ENCODE results near the gene ADAM22.

ADAM22 gene

DNA sequence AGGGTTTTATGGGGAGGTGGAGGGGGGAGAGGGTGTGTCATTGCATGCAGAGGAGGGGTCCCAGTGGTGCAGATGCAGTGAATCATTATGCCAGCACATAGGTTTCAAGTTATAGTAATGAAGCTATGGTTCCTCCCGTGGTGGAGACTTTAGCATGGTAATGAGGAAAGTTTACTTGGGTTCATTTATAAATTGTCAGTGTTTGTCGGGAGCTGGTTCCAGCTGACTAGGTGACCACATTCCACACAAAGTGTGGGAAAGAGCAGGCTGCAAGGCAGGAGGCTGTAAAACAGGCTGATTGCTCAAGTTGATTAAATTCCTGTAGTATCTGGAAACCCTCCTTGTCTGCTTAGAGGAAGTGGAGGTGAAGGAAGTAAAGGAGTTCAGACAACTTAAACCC is 206.9 kb downstream of the ADAM22 start:
- TF ChIP-seq SIN3A (IDR thresholded peaks at IDR 0.05; ENCODE audit: borderline replicate concordance, insufficient read depth, low read length) = no peak
- TF ChIP-seq, protein P1, sequence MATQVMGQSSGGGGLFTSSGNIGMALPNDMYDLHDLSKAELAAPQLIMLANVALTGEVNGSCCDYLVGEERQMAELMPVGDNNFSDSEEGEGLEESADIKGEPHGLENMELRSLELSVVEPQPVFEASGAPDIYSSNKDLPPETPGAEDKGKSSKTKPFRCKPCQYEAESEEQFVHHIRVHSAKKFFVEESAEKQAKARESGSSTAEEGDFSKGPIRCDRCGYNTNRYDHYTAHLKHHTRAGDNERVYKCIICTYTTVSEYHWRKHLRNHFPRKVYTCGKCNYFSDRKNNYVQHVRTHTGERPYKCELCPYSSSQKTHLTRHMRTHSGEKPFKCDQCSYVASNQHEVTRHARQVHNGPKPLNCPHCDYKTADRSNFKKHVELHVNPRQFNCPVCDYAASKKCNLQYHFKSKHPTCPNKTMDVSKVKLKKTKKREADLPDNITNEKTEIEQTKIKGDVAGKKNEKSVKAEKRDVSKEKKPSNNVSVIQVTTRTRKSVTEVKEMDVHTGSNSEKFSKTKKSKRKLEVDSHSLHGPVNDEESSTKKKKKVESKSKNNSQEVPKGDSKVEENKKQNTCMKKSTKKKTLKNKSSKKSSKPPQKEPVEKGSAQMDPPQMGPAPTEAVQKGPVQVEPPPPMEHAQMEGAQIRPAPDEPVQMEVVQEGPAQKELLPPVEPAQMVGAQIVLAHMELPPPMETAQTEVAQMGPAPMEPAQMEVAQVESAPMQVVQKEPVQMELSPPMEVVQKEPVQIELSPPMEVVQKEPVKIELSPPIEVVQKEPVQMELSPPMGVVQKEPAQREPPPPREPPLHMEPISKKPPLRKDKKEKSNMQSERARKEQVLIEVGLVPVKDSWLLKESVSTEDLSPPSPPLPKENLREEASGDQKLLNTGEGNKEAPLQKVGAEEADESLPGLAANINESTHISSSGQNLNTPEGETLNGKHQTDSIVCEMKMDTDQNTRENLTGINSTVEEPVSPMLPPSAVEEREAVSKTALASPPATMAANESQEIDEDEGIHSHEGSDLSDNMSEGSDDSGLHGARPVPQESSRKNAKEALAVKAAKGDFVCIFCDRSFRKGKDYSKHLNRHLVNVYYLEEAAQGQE (IDR thresholded peaks at IDR 0.05; ENCODE audit: insufficient read depth in 1 of 2, low read depth in 2 of 2, low read length in 2 of 2) = no peak
- no peak for TF ChIP-seq TAF1 (IDR thresholded peaks at IDR 0.05; ENCODE audit: borderline replicate concordance, insufficient read depth, low read length)
- TF ChIP-seq POLR2AphosphoS5 (IDR thresholded peaks at IDR 0.05; ENCODE audit: low read depth, low read length) = no peak
- no peak for TF ChIP-seq FOXP2 (optimal IDR thresholded peaks at IDR 0.05; ENCODE audit: borderline replicate concordance, extremely low read depth, extremely low read length, insufficient read depth)

DNA sequence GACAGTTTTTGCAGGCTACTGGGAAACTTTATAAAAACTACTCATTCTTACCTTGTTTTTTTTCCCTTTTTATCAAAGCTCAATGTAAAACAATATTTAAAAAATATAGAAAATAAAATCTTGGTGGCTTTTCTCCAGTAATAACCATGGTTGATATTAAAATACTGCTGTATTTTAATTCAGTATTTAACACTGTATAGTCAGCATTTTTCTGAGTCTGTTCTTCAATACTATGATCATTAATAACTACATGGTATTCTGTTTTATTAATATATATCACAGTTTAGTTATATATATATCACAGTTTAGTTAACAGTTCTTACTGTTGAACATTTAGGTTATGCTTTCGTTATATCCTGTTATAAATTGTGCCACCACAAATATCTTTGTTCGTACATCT is 207.4 kb downstream of the ADAM22 start:
- no peak for TF ChIP-seq POLR2AphosphoS5 (IDR thresholded peaks at IDR 0.05; ENCODE audit: low read depth, low read length)
- TF ChIP-seq, protein P1 (IDR thresholded peaks at IDR 0.05; ENCODE audit: insufficient read depth in 1 of 2, low read depth in 2 of 2, low read length in 2 of 2) = no peak
- no peak for TF ChIP-seq FOXP2 (optimal IDR thresholded peaks at IDR 0.05; ENCODE audit: borderline replicate concordance, extremely low read depth, extremely low read length, insufficient read depth)
- no peak for TF ChIP-seq SIN3A (IDR thresholded peaks at IDR 0.05; ENCODE audit: borderline replicate concordance, insufficient read depth, low read length)
- TF ChIP-seq TAF1 (IDR thresholded peaks at IDR 0.05; ENCODE audit: borderline replicate concordance, insufficient read depth, low read length) = no peak

DNA sequence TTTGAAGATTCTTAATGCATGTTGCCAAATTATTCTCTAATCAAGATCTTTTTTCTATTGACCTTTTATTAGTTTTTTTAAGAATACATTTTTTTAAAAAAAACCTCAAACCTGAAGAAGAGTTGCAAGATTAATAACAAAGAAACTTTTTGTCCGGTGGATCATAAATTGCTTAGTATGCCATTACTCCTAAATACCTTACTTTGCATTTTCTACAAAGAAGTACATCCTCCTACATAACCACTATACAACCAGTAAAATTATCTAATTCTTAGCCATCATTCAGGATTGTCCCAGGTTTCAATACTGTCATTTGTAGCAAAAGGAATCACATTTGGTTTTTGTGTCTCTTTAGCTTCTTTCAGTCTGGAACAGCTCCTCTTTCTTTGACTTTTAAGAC is 207.9 kb downstream of the ADAM22 start:
- TF ChIP-seq FOXP2 (optimal IDR thresholded peaks at IDR 0.05; ENCODE audit: borderline replicate concordance, extremely low read depth, extremely low read length, insufficient read depth) (no peak), SIN3A (IDR thresholded peaks at IDR 0.05; ENCODE audit: borderline replicate concordance, insufficient read depth, low read length) (no peak), TAF1 (IDR thresholded peaks at IDR 0.05; ENCODE audit: borderline replicate concordance, insufficient read depth, low read length) (no peak), POLR2AphosphoS5 (IDR thresholded peaks at IDR 0.05; ENCODE audit: low read depth, low read length) (no peak)
- TF ChIP-seq, protein P1 (IDR thresholded peaks at IDR 0.05; ENCODE audit: insufficient read depth in 1 of 2, low read depth in 2 of 2, low read length in 2 of 2) = no peak

DNA sequence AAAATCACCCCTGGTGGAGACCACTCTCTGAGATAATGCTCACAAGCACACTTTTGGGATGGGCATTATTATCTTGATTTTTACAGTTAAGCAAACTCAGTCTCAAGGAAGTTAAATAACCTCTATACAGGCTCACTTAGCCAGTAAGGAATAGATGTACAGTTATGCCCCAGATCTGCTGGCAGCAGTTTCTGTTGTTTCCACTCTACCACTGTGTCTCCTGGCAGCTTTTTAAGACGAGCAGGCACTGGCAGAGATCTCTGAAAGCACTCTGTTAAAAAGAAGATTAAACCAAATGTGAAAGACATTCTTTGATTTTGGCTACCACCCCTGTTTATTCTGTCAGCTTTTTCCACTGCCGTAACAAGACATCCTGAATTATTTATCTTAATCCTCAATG is 212.6 kb downstream of the ADAM22 start:
- TF ChIP-seq POLR2AphosphoS5 (IDR thresholded peaks at IDR 0.05; ENCODE audit: low read depth, low read length) = no peak

DNA sequence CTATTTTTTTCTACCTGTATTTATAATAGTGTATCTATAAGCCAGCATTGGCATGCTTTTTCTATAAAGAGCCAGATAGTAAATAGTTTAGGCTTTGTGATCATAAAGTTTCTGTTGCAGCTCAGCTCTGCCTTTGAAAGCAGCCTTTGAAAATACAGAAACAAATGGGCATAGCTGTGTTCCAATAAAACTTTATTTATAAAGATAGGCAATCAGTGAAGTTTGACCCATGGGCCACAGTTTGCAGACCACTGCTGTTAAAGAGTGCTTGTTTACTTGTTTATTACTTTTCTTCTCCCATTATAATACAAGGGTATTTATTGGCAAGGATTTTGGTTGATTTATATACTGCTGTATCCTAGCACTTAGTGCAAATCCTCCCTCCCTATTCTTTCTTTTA is 213.3 kb downstream of the ADAM22 start:
- TF ChIP-seq TAF1 (IDR thresholded peaks at IDR 0.05; ENCODE audit: borderline replicate concordance, insufficient read depth, low read length) (no peak), SIN3A (IDR thresholded peaks at IDR 0.05; ENCODE audit: borderline replicate concordance, insufficient read depth, low read length) (no peak), FOXP2 (optimal IDR thresholded peaks at IDR 0.05; ENCODE audit: borderline replicate concordance, extremely low read depth, extremely low read length, insufficient read depth) (no peak), POLR2AphosphoS5 (IDR thresholded peaks at IDR 0.05; ENCODE audit: low read depth, low read length) (no peak)
- TF ChIP-seq, protein P1 (IDR thresholded peaks at IDR 0.05; ENCODE audit: insufficient read depth in 1 of 2, low read depth in 2 of 2, low read length in 2 of 2) = no peak

Data from PFSK-1 (cell line).